ENCODE results near the gene THAP7. TPM values are rescaled to one million over a fixed set of nuclear protein-coding genes. Genes with fewer than 3 reads are reported as not detected.

Gene THAP7
- total and polyA plus RNA-seq, 2 experiments from 2014 or later = 21.8 to 25.9 TPM

DNA sequence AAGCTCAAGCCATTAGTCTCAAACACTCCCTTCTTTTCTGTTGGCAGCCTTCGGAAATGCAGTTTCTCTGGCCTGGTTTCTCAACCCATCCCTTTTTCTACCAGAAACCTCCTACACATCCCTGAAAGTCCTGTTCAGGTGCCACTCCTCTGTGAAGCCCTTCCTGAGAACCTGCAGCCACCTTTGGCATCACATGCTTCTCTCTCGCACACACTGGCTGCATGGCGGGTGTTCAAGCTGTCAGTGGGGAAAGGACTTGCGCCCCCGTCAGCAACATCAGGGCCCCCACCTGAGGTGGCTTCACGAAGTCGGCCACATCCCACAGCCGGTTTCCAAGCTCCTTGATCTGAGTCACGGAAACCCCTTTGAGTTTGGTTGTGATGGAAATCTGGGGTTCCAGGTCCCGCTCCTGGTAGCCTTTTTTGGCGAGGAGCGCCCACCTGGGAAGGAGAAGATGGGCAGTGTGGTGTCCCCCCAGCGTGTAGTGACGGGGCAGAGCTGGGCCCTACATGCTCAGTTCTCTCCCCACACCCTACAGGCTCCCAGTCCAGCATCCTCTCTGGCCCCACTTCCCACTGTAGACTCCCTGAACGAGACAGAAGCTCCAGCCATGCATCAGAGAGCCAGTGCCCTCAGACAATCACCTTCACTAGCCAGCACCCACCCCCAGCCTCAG is 42.1 kb upstream of the THAP7 start:
- Histone ChIP-seq H3K4me3 (no peak overlapping the region), H3K27ac (ENCODE audit: low read depth) (no peak overlapping the region), H2AFZ (no peak overlapping the region), H3K36me3 (ENCODE audit: insufficient read depth) (no peaks in the 10 kb centered on the region), H3K27me3 (ENCODE audit: insufficient read depth) (no peaks in the 10 kb centered on the region), H3F3A (replicated peaks; ENCODE audit: low read depth) (0 out of 2 replicates have a peak, but pooled peaks cover 4% of the 10 kb centered on the region), H3K79me2 (replicated peaks; ENCODE audit: insufficient read depth) (no peaks in the 10 kb centered on the region), H3K4me1 (ENCODE audit: insufficient read depth) (no peaks in the 10 kb centered on the region), H3K4me2 (no peak overlapping the region), H4K20me1 (replicated peaks; ENCODE audit: insufficient read depth) (no peaks in the 10 kb centered on the region), H3K9me2 (ENCODE audit: insufficient read depth) (no peaks in the 10 kb centered on the region)
- Mint-ChIP-seq H3K27me3 (ENCODE audit: insufficient read depth, low read depth, poor library complexity) (peaks cover 14% of the 10 kb centered on the region), H3K27ac (no peak overlapping the region), H3K4me1 (peaks cover 15% of the 10 kb centered on the region), H3K36me3 (ENCODE audit: low read depth) (no peaks in the 10 kb centered on the region), H3K9me3 (no peaks in the 10 kb centered on the region), H3K4me3 (no peak overlapping the region)
- ATAC-seq = no peak
- DNase-seq (ENCODE audit: low spot score) = no peak
- TF ChIP-seq, protein P1, sequence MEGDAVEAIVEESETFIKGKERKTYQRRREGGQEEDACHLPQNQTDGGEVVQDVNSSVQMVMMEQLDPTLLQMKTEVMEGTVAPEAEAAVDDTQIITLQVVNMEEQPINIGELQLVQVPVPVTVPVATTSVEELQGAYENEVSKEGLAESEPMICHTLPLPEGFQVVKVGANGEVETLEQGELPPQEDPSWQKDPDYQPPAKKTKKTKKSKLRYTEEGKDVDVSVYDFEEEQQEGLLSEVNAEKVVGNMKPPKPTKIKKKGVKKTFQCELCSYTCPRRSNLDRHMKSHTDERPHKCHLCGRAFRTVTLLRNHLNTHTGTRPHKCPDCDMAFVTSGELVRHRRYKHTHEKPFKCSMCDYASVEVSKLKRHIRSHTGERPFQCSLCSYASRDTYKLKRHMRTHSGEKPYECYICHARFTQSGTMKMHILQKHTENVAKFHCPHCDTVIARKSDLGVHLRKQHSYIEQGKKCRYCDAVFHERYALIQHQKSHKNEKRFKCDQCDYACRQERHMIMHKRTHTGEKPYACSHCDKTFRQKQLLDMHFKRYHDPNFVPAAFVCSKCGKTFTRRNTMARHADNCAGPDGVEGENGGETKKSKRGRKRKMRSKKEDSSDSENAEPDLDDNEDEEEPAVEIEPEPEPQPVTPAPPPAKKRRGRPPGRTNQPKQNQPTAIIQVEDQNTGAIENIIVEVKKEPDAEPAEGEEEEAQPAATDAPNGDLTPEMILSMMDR (conservative IDR thresholded peaks at IDR 0.05; ENCODE audit: low read depth in 2 of 2) = no peak
- no peak for TF ChIP-seq STAT1 (IDR thresholded peaks at IDR 0.05; ENCODE audit: unreplicated experiment)
- TF ChIP-seq, protein P2, sequence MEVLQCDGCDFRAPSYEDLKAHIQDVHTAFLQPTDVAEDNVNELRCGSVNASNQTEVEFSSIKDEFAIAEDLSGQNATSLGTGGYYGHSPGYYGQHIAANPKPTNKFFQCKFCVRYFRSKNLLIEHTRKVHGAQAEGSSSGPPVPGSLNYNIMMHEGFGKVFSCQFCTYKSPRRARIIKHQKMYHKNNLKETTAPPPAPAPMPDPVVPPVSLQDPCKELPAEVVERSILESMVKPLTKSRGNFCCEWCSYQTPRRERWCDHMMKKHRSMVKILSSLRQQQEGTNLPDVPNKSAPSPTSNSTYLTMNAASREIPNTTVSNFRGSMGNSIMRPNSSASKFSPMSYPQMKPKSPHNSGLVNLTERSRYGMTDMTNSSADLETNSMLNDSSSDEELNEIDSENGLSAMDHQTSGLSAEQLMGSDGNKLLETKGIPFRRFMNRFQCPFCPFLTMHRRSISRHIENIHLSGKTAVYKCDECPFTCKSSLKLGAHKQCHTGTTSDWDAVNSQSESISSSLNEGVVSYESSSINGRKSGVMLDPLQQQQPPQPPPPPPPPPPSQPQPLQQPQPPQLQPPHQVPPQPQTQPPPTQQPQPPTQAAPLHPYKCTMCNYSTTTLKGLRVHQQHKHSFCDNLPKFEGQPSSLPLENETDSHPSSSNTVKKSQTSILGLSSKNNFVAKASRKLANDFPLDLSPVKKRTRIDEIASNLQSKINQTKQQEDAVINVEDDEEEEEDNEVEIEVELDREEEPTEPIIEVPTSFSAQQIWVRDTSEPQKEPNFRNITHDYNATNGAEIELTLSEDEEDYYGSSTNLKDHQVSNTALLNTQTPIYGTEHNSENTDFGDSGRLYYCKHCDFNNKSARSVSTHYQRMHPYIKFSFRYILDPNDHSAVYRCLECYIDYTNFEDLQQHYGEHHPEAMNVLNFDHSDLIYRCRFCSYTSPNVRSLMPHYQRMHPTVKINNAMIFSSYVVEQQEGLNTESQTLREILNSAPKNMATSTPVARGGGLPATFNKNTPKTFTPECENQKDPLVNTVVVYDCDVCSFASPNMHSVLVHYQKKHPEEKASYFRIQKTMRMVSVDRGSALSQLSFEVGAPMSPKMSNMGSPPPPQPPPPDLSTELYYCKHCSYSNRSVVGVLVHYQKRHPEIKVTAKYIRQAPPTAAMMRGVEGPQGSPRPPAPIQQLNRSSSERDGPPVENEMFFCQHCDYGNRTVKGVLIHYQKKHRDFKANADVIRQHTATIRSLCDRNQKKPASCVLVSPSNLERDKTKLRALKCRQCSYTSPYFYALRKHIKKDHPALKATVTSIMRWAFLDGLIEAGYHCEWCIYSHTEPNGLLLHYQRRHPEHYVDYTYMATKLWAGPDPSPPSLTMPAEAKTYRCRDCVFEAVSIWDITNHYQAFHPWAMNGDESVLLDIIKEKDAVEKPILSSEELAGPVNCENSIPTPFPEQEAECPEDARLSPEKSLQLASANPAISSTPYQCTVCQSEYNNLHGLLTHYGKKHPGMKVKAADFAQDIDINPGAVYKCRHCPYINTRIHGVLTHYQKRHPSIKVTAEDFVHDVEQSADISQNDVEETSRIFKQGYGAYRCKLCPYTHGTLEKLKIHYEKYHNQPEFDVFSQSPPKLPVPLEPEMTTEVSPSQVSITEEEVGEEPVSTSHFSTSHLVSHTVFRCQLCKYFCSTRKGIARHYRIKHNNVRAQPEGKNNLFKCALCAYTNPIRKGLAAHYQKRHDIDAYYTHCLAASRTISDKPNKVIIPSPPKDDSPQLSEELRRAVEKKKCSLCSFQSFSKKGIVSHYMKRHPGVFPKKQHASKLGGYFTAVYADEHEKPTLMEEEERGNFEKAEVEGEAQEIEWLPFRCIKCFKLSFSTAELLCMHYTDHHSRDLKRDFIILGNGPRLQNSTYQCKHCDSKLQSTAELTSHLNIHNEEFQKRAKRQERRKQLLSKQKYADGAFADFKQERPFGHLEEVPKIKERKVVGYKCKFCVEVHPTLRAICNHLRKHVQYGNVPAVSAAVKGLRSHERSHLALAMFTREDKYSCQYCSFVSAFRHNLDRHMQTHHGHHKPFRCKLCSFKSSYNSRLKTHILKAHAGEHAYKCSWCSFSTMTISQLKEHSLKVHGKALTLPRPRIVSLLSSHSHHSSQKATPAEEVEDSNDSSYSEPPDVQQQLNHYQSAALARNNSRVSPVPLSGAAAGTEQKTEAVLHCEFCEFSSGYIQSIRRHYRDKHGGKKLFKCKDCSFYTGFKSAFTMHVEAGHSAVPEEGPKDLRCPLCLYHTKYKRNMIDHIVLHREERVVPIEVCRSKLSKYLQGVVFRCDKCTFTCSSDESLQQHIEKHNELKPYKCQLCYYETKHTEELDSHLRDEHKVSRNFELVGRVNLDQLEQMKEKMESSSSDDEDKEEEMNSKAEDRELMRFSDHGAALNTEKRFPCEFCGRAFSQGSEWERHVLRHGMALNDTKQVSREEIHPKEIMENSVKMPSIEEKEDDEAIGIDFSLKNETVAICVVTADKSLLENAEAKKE (CRISPR knock-in tag; IDR thresholded peaks at IDR 0.05) = no peak
- TF ChIP-seq, protein P3, sequence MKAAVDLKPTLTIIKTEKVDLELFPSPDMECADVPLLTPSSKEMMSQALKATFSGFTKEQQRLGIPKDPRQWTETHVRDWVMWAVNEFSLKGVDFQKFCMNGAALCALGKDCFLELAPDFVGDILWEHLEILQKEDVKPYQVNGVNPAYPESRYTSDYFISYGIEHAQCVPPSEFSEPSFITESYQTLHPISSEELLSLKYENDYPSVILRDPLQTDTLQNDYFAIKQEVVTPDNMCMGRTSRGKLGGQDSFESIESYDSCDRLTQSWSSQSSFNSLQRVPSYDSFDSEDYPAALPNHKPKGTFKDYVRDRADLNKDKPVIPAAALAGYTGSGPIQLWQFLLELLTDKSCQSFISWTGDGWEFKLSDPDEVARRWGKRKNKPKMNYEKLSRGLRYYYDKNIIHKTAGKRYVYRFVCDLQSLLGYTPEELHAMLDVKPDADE (IDR thresholded peaks at IDR 0.05) = no peak
- TF ChIP-seq, protein P4, sequence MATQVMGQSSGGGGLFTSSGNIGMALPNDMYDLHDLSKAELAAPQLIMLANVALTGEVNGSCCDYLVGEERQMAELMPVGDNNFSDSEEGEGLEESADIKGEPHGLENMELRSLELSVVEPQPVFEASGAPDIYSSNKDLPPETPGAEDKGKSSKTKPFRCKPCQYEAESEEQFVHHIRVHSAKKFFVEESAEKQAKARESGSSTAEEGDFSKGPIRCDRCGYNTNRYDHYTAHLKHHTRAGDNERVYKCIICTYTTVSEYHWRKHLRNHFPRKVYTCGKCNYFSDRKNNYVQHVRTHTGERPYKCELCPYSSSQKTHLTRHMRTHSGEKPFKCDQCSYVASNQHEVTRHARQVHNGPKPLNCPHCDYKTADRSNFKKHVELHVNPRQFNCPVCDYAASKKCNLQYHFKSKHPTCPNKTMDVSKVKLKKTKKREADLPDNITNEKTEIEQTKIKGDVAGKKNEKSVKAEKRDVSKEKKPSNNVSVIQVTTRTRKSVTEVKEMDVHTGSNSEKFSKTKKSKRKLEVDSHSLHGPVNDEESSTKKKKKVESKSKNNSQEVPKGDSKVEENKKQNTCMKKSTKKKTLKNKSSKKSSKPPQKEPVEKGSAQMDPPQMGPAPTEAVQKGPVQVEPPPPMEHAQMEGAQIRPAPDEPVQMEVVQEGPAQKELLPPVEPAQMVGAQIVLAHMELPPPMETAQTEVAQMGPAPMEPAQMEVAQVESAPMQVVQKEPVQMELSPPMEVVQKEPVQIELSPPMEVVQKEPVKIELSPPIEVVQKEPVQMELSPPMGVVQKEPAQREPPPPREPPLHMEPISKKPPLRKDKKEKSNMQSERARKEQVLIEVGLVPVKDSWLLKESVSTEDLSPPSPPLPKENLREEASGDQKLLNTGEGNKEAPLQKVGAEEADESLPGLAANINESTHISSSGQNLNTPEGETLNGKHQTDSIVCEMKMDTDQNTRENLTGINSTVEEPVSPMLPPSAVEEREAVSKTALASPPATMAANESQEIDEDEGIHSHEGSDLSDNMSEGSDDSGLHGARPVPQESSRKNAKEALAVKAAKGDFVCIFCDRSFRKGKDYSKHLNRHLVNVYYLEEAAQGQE (IDR thresholded peaks at IDR 0.05; ENCODE audit: unreplicated experiment) = no peak
- no peak for TF ChIP-seq ZNF331 (CRISPR knock-in tag; IDR thresholded peaks at IDR 0.05; ENCODE audit: low read depth)
- no peak for TF ChIP-seq NANOG (IDR thresholded peaks at IDR 0.05; ENCODE audit: borderline replicate concordance)
